SK-N-SH treated with all-trans-retinoic acid at 6 μM for 48 hours (cell line): ENCODE measurements around the gene RBFA.
A peak's percentile ranks its signal among the peaks of the same experiment; 100 is the strongest.

Experiments
- ATAC-seq: fragments of 200-7000 bp; cut with Tn5 transposase; 3 replicates; pipeline ENCODE4 v1.9.1; 2020; ENCODE audit warnings: mild to moderate bottlenecking, moderate library complexity
- ARNTL ChIP-seq: fragments of 450-650 bp; formaldehyde crosslinking; IDR thresholded peaks from 2 replicates; pipeline ENCODE4 v1.5.0; 2020; ENCODE audit warnings: low read depth, mild to moderate bottlenecking, moderate library complexity, borderline replicate concordance
- BACH2 ChIP-seq: fragments of 250-450 bp; sonication (Bioruptor Pico); IDR thresholded peaks from 2 replicates; pipeline ENCODE4 v1.9.0; 2021; ENCODE audit warnings: mild to moderate bottlenecking, borderline replicate concordance
- CREB5 ChIP-seq: fragments of 250-450 bp; sonication (Bioruptor Pico); IDR thresholded peaks from 2 replicates; pipeline ENCODE4 v1.5.1; 2020; ENCODE audit warnings: low read depth, mild to moderate bottlenecking, moderate library complexity
- CSDC2 ChIP-seq: fragments of 250-450 bp; sonication (Bioruptor Pico); IDR thresholded peaks from 2 replicates; pipeline ENCODE4 v1.5.0; 2020; ENCODE audit warnings: mild to moderate bottlenecking, moderate library complexity
- CSRNP3 ChIP-seq: fragments of 250-450 bp; sonication (Bioruptor Pico); IDR thresholded peaks from 2 replicates; pipeline ENCODE4 v1.5.1; 2021; ENCODE audit warnings: mild to moderate bottlenecking, moderate library complexity
- ESRRG ChIP-seq: fragments of 250-450 bp; sonication (Bioruptor Pico); IDR thresholded peaks from 2 replicates; pipeline ENCODE4 v1.6.1; 2021; ENCODE audit warnings: mild to moderate bottlenecking
- GLIS3 ChIP-seq: fragments of 250-450 bp; sonication (Bioruptor Pico); IDR thresholded peaks from 2 replicates; pipeline ENCODE4 v1.5.0; 2020; ENCODE audit warnings: mild to moderate bottlenecking, moderate library complexity
- ISL1 ChIP-seq: fragments of 250-450 bp; sonication (Bioruptor Pico); IDR thresholded peaks from 2 replicates; pipeline ENCODE4 v2.1.2; 2022; ENCODE audit warnings: mild to moderate bottlenecking, moderate library complexity
- PATZ1 ChIP-seq: fragments of 250-450 bp; sonication (Bioruptor Pico); IDR thresholded peaks from 2 replicates; pipeline ENCODE4 v1.8.0; 2020; ENCODE audit warnings: mild to moderate bottlenecking, moderate library complexity, borderline replicate concordance
- PPARA ChIP-seq: fragments of 250-450 bp; sonication (Bioruptor Pico); IDR thresholded peaks from 2 replicates; pipeline ENCODE4 v1.5.0; 2020; ENCODE audit warnings: mild to moderate bottlenecking, borderline replicate concordance
- RARB ChIP-seq: fragments of 250-450 bp; sonication (Bioruptor Pico); IDR thresholded peaks from 2 replicates; pipeline ENCODE4 v1.8.0; 2021; ENCODE audit warnings: mild to moderate bottlenecking, moderate library complexity
- SNAI2 ChIP-seq: fragments of 250-450 bp; sonication (Bioruptor Pico); IDR thresholded peaks from 2 replicates; pipeline ENCODE4 v1.5.0; 2020; ENCODE audit warnings: mild to moderate bottlenecking, moderate library complexity
- TCF4 ChIP-seq: fragments of 250-450 bp; sonication (Bioruptor Pico); IDR thresholded peaks from 2 replicates; pipeline ENCODE4 v1.8.0; 2021; ENCODE audit warnings: mild to moderate bottlenecking, moderate library complexity, borderline replicate concordance
- TOX ChIP-seq: fragments of 250-450 bp; sonication (Bioruptor Pico); IDR thresholded peaks from 2 replicates; pipeline ENCODE4 v1.8.0; 2021; ENCODE audit warnings: mild to moderate bottlenecking, moderate library complexity, borderline replicate concordance
- TSHZ2 ChIP-seq: fragments of 250-450 bp; sonication (Bioruptor Pico); IDR thresholded peaks from 2 replicates; pipeline ENCODE4 v1.5.0; 2020; ENCODE audit warnings: mild to moderate bottlenecking, moderate library complexity
- ZC3H10 ChIP-seq: fragments of 250-450 bp; sonication (Bioruptor Pico); IDR thresholded peaks from 2 replicates; pipeline ENCODE4 v1.5.1; 2021; ENCODE audit warnings: mild to moderate bottlenecking, moderate library complexity
- ZFP3 ChIP-seq: fragments of 250-450 bp; sonication (Bioruptor Pico); IDR thresholded peaks from 2 replicates; pipeline ENCODE4 v1.5.0; 2020; ENCODE audit warnings: mild to moderate bottlenecking, moderate library complexity
- ZNF565 ChIP-seq: fragments of 450-650 bp; formaldehyde crosslinking; conservative IDR thresholded peaks from 2 replicates; pipeline ENCODE4 v1.5.0; 2020; ENCODE audit warnings: low read depth, mild to moderate bottlenecking, moderate library complexity
- ZNF70 ChIP-seq: fragments of 450-650 bp; formaldehyde crosslinking; IDR thresholded peaks from 2 replicates; pipeline ENCODE4 v1.5.0; 2020; ENCODE audit warnings: mild to moderate bottlenecking, moderate library complexity
- ZNF8 ChIP-seq: fragments of 450-650 bp; formaldehyde crosslinking; IDR thresholded peaks from 2 replicates; pipeline ENCODE4 v1.5.0; 2020; ENCODE audit warnings: mild to moderate bottlenecking, moderate library complexity

Gene RBFA

GRCh38 chr18:80033181-80034067 is 810 bp upstream of the RBFA start:
- TF ChIP-seq PPARA (CRISPR knock-in tag) = no peak
- TF ChIP-seq ZFP3 (CRISPR knock-in tag) = 0 out of 2 replicates have a peak, but pooled peaks have one; percentile 22
- TF ChIP-seq, all 23 proteins: peak for 1
- peak; percentile 86 for ATAC-seq

- TF ChIP-seq ARNTL (CRISPR knock-in tag) (no peak), ZFP3 (CRISPR knock-in tag) (no peak), ZNF8 (no peak), ESRRG (CRISPR knock-in tag) (no peak), ZNF565 (no peak), BACH2 (CRISPR knock-in tag) (no peak), SNAI2 (CRISPR knock-in tag) (no peak), PATZ1 (CRISPR knock-in tag) (no peak)
- no peak for ATAC-seq
Observed at GRCh38 chr18:80034852-80035406, 695 bp downstream of the RBFA start.

GRCh38 chr18:80035997-80036396 is 1.8 kb downstream of the RBFA start:
- TF ChIP-seq RARB (CRISPR knock-in tag) = no peak
- no peak for TF ChIP-seq ZC3H10 (CRISPR knock-in tag)
- no peak for TF ChIP-seq ZNF8
- no peak for TF ChIP-seq ESRRG (CRISPR knock-in tag)
- no peak for ATAC-seq

GRCh38 chr18:80037300-80037699 is 3.1 kb downstream of the RBFA start:
- no peak for TF ChIP-seq CREB5
- no peak for TF ChIP-seq TCF4
- TF ChIP-seq CSRNP3 (CRISPR knock-in tag) = no peak
- no peak for TF ChIP-seq SNAI2 (CRISPR knock-in tag)
- no peak for TF ChIP-seq CSDC2
- no peak for TF ChIP-seq TOX (CRISPR knock-in tag)
- ATAC-seq = no peak

GRCh38 chr18:80037869-80038630 is 3.8 kb downstream of the RBFA start:
- no peak for ATAC-seq
- TF ChIP-seq CSRNP3 (CRISPR knock-in tag) (no peak), GLIS3 (CRISPR knock-in tag) (no peak), TCF4 (no peak), PATZ1 (CRISPR knock-in tag) (no peak), BACH2 (CRISPR knock-in tag) (no peak), TSHZ2 (CRISPR knock-in tag) (no peak), CSDC2 (no peak), ZNF70 (no peak), ZFP3 (CRISPR knock-in tag) (no peak), PPARA (CRISPR knock-in tag) (no peak), ISL1 (no peak), TOX (CRISPR knock-in tag) (no peak), ZC3H10 (CRISPR knock-in tag) (no peak)
